Measurements from ENCODE around the gene PUM2.

DNA sequence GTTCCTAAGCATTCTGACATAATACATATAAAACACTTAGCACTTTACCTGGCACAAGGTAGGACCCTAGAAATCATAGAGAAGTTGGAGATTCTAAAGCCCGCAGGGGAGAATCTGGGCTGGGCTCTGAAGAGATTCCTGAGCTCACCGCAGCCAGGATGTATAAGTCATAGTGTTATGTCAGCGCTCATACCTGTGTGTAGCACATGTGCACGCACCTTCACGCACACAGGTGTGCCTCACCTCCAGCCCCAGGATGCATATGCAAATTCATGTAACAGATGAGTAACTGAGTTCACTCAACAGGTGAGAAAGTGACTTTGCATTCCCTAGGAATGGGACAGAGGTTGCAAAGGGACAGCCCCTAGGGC, 117.8 kb downstream of the PUM2 start:
- TF ChIP-seq POLR2AphosphoS5 (IDR thresholded peaks at IDR 0.05; ENCODE audit: borderline replicate concordance, low read depth, low read length) (no peak), EZH2 (IDR thresholded peaks at IDR 0.05) (no peak), FOXP2 (optimal IDR thresholded peaks at IDR 0.05; ENCODE audit: control extremely low read depth, extremely low read length, insufficient read depth) (no peak)
